ENCODE results near the gene ACOT12.

DNA sequence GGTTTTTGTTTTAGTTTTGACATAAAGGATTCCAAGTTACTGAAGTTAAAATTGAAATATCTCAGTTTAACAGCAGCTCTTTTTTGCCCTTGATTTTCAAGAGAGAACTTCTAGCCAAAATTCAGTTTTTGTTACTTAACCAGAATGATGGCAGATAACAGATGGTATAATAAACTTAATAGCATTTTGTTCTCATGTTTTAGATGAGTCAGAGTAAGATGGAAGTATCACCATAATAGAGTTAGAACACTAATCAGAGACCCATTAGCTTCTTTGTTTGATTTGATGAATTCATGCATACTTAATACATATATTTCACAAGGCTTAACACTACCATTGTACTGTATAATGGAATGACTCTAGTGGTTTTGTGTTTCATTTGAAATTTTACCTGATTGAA lies 80.7 kb downstream of the ACOT12 start:
- TF ChIP-seq POLR2A (IDR thresholded peaks at IDR 0.05) = no peak
- TF ChIP-seq, protein P1, sequence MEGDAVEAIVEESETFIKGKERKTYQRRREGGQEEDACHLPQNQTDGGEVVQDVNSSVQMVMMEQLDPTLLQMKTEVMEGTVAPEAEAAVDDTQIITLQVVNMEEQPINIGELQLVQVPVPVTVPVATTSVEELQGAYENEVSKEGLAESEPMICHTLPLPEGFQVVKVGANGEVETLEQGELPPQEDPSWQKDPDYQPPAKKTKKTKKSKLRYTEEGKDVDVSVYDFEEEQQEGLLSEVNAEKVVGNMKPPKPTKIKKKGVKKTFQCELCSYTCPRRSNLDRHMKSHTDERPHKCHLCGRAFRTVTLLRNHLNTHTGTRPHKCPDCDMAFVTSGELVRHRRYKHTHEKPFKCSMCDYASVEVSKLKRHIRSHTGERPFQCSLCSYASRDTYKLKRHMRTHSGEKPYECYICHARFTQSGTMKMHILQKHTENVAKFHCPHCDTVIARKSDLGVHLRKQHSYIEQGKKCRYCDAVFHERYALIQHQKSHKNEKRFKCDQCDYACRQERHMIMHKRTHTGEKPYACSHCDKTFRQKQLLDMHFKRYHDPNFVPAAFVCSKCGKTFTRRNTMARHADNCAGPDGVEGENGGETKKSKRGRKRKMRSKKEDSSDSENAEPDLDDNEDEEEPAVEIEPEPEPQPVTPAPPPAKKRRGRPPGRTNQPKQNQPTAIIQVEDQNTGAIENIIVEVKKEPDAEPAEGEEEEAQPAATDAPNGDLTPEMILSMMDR (IDR thresholded peaks at IDR 0.05) = no peak

Measured in uterus (tissue), 2 donors.